Ovary (tissue), 3 donors: ENCODE results near the gene DAAM1.

ENCODE experiments used
- CTCF ChIP-seq, 3 donors: fragments of 450-650 bp in 2 of 3; fragments of 200-600 bp in 1 of 3; IDR thresholded peaks; one replicate each; pipeline versions ENCODE4 v1.5.1 to v1.8.0; 2016 to 2022; ENCODE audit warnings: antibody characterized with exemption in 3 of 3, mild to moderate bottlenecking in 1 of 3
- EP300 ChIP-seq: sonication (generic); formaldehyde crosslinking; IDR thresholded peaks from one replicate; pipeline ENCODE4 v1.6.1; 2017; ENCODE audit warnings: antibody characterized with exemption
- POLR2A ChIP-seq: fragments of 450-650 bp; IDR thresholded peaks from one replicate; pipeline ENCODE4 v1.6.1; 2017; ENCODE audit warnings: antibody characterized with exemption, mild to moderate bottlenecking, moderate library complexity
- donor health status: DM: no; HTN: no; CAD: no.

GRCh38 chr14:59334253-59334652 is 145.8 kb downstream of the DAAM1 start:
- no peak for TF ChIP-seq CTCF (IDR thresholded peaks at IDR 0.05)
- no peak for TF ChIP-seq POLR2A
- TF ChIP-seq EP300: no peak
